Suppressor macrophage (primary cell): ENCODE data around the gene MROH8.
"Not testable (repeated sequence)": the region's sequence is repeated elsewhere in the genome, so short reads cannot be mapped to it uniquely, and the experiment has no call there.

Experiments used
- DNase-seq, 4 experiments: peaks; one replicate each; pipeline ENCODE4 v3.0.0-alpha.2; 2020 to 2022

Gene MROH8

DNA sequence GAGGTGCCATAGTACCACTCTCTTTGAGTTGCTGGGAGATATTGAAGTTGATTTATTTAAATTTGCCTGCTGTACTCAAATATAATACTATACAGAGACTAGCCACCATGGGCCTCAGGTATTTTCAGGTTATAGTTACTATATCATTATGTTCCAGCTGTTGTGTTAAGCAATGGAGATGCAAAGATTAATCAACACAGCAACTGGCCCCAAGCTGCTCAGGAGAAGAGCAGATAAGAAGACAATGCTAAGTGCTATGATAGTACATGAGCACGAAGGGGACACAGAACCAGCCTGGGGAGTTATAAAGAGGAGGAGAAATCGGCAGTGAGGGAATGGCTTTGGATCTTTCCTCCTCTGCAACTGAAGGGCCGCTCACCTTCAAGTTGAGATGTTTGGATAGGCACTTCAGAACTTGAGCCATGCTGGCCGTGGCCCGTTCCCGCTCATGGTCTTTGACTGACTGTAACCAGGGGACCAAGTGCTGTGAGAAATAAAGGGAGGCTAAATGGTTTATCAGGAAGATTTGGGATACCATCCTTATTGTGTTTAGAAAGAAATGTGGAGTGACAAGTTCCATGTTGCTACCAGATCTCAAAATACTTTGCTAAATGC is 24.6 kb downstream of the MROH8 start:
- no peak for DNase-seq

DNA sequence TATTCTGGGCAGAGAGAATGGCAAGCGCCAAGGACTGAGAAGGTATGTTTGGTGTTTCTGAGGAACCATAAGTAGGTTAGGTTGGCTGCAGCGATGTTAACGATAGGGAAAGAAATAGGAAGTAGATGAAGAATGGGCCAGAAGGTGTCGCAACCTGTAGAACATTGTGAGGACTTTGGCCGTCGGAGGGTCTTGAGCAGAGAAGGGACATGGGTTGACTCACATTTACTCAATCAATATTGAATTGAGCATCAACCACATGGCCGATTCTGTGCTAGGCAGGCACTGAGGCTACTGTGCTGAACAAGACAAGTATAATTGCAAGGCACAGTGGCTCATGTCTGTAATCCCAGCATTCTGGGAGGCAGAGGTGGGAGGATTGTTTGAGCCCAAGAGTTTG is 27.1 kb downstream of the MROH8 start:
- no peak for DNase-seq

DNA sequence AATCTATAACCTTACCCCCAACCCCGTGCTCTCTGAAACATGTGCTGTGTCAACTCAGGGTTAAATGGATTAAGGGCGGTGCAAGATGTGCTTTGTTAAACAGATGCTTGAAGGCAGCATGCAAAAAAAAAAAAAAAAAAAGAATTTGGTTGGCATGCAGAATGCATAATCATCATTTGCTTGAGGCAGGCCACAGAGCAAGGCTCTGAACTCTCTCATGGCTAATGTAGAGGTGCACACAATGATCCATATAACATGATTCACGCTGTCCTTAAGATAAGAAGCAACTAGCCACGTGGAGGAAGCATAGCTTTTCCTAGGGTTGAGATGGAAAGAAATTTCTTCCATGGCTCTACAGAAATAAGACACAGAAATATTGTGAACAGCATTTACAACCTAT is 27.8 kb downstream of the MROH8 start:
- DNase-seq: no peak

DNA sequence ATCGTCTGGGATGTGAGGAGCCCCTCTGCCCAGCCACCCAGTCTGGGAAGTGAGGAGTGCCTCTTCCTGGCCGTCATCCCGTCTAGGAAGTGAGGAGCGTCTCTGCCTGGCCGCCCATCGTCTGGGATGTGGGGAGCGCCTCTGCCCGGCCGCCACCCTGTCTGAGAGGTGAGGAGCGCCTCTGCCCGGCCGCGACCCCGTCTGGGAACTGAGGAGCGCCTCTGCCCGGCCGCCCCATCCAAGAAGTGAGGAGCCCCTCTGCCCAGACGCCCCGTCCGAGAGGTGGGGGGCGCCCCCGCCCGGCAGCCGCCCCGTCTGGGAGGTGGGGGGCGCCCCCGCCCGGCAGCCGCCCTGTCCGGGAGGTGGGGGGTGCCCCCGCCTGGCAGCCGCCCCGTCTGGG is 28.5 kb downstream of the MROH8 start:
- DNase-seq: not testable (repeated sequence)

DNA sequence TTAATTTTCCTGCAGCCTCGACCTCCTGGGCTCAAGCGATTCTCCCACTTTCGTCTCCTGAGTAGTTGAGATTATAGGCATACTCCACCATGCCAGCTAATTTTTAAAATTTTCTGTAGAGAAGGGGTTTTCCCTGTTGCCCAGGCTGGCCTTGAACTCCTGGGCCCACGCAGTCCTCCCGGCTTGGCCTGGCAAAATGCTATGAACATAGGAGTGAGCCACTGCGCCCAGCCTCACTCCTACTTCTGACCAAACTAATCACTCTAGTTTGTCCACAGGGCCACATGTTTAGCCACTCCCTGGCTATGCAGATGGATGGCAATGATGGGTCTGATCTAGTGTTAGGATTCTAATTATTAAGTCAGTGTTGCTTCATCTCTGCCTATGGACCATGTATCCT is 32.1 kb downstream of the MROH8 start:
- DNase-seq: no peak

DNA sequence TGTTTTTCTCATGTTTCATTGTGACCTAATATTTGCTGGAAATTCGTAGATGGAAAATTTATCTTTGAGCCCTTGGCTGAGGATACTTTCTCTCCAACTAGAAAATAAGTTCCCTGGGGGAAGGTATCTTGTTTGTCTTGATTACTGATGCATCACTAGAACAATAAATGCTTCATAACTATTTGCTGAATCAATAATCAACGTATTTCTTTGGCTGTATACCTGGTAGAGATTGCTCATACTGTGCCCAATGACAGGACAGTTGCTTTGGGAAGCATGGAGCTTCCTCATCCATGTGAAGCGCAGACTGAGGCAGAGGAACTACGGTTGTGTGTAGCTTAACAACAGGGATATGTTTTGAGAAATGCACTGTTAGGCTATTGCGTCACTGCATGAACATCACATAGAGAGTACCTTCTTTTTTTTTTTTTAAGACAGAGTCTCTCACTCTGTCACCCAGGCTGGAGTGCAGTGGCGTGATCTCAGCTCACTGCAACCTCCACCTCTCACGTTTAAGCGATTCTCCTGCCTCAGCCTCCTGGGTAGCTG is 34.4 kb downstream of the MROH8 start:
- peak; percentile 54 to 68 (median 60) for DNase-seq

DNA sequence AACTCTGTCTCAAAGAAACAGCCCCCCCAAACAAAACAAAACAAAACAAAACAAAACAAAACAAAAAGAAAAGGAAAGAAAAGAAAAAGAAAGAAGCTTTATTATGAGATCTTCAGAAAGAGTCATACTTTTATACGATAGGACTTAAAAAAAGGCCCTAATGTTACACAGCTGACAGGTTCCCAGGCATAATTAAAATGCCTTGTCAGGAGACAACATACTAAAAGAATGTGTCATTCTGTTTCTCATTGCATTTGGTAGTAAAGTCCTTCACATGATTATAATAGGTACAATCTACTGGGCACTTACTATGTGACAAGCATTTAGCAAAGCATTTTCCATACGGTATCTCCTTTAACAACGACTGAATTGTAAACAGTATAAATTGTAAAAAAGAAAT is 36.6 kb downstream of the MROH8 start:
- DNase-seq: no peak

DNA sequence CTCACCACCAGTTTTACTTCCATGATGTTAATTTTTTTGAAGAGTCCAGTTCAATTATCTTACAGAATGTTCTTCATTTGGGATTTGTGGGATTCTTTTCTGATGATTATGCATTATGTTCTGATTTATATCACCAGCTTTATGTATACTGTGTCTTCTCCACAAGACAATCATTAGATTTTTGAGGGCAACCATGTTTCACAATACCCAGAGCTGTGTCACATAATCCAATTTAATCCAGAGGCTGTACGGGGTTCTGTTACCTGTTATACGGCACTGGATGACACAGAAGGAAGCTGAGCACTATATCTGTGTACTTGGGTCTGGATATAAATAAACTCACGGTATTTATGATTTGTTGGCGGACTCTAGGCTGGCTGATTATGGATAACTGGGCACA is 41.8 kb downstream of the MROH8 start:
- no peak for DNase-seq

DNA sequence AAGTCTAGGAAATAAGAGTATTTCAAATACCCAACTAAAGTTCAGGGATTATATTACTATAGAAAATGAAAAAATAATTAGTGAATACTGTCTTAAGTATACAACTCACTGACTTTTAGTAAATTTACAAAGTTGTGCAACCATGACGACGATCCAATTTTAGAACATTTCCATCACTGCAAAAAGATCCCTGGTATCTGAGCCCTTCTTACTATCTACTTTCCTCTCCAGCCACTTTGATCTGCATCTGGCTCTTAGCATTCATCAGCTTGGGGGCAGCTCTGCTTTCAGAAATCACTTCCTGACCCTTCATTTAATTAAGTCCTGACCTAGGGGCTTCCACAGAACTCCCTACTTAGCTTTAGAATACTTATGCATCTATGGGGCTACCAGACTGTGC is 45.4 kb downstream of the MROH8 start:
- no peak for DNase-seq

DNA sequence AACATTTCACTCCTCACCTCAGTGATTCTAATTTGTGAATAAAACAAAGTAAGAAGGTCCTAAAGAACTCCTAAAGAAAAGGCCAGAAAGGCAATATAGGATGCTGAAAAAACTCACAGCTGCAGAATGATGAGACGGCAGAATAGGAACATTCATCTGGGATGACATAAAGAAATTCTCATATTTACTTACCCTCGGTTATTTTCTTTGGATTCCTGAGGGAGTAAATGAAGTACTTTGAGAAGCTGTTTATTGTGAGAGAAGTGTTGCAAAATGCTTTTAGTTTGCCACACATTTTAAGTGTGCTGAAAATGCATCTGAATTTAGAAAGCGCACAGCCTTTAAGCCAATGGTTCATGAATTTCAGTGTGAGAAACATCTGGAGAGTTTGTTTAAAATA is 47.9 kb downstream of the MROH8 start:
- DNase-seq: no peak

DNA sequence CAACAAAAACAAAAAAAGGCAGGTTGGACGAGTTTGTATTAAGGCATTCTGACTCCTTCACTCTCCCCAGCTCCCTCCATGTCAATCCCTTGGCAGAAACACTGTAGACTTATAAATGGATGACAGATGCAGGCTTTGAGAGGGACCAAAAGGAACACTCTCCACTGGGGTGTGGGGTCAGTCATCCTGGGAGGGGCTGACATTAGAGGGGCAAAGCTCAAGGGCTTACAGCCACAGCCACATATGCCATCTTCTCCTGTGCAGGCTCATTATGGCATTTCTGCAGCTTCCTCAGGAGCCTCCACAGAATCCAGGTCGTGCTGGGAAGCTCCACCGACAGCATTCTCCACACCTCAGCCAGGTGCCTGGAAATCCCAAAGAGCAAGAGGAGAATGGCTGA is 50.5 kb downstream of the MROH8 start:
- DNase-seq: no peak

DNA sequence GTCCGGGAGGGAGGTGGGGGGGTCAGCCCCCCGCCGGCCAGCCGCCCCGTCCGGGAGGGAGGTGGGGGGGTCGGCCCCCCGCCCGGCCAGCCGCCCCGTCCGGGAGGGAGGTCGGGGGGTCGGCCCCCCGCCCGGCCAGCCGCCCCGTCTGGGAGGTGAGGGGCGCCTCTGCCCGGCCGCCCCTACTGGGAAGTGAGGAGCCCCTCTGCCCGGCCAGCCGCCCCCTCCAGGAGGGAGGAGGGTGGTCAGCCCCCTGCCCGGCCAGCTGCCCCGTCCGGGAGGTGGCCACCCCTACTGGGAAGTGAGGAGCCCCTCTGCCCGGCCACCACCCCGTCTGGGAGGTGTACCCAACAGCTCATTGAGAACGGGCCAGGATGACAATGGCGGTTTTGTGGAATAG is 53.1 kb downstream of the MROH8 start:
- not testable (repeated sequence) for DNase-seq

DNA sequence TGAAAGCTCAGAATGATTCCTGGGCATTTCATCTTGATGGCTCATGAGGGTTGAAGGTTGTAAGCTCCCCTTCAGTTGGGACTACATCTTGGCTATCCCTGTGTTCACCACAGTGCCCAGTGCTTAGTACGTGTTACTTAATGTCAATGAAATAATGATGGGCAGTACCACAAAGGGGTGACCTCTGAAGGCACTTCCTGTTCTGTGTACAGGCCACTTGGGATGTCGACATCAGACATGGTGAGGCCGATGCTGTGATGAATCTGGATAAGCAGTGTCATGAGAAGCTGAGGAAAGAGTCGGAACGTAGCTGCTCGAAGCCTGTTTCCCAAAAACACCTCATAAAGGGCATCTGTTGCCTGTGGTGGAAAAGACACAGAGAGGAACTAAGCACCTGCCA is 55.9 kb downstream of the MROH8 start:
- DNase-seq: peak; percentile 79 to 91 (median 82)

DNA sequence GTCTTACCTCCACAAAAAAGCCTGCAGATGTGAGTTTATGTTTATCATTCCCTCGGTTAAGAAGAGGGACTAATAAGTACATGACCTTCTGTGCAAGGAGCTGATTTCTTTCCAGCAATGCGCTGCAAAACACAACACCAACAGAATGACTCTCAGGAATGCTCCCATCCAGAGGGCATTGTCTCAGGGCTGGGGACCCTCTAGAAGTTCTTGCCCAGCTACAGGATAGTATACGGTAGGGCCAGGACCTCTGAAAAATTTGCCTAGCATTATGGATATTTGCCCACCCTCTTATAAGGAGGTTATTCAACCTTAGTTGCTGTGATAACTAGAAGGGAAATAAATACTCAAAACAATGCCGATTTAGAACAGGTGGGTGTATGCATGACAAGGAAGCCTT is 58.9 kb downstream of the MROH8 start:
- DNase-seq: no peak

DNA sequence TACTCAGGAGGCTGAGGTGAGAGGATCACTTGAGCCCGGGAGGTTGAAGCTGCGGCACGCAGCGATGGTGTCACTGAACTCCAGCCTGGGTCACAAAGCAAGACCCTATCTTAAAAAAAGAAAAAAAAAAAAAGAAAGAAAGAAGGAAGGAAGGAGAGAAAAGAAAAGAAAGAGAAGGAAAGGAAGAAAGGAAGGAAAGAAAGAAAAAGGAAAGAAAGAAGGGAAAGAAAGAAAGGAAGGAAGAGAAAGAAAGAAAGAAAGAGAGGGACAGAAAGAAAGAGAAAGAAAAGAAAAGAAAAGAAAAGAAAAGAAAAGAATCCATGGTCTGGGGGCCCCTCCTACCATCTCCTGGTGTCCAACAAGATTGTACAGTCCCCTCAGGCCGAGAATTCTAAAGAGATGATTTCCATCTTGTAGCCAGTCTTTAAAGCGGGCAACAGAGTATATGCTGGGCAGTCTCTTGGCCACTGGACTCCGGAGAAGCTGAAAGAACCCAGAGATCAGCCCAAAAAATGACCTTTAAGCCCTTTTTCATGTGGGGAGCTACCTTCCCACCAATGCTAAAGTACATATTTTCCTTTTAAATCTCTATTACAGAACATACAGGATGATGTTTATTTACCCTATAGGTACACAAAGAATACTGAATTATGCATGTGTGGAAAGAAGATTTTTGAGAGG is 59.9 kb downstream of the MROH8 start:
- DNase-seq: no peak

DNA sequence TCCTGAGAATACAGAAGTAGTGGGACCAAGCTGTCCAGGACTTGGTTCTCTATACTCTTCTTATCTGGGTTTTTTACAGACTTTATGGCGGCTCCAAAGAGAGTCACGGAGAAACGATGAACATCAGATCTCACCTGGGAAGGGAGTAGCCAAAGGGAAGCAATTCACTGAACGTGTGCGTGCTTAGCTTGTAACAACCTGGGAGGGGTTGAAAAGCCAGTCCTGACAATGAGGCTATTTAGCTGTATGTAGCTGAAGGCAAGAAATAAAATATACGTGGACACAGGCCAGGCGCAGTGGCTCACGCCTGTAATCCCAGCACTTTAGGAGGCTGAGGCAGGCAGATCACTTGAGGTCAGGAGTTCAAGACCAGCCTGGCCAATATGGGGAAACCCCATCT is 65.3 kb downstream of the MROH8 start:
- no peak for DNase-seq

DNA sequence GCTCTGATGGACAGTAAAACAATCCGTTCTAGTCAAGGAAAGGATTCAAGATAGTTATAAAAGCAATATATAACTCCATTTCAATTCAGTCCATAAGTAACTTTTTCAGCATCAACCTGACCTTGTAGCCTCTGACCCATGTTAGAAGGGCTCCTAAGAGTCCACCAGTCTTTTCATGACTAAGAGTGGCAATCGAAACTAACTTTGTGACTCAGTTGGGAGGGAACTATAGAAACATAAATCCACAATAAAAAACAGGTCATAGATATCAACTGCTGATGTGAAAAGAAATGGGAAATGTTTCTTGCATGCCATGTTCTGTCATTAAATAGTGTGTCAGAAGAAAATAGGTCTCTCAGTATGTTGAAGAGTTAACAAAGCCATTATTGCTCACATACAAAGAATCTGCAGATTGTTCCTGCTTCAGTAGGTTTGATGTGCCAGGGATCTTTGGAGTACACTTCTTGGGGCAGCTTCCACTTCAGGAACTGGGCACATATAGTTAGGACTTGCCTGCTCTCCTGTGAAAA is 67.4 kb downstream of the MROH8 start:
- no peak for DNase-seq

DNA sequence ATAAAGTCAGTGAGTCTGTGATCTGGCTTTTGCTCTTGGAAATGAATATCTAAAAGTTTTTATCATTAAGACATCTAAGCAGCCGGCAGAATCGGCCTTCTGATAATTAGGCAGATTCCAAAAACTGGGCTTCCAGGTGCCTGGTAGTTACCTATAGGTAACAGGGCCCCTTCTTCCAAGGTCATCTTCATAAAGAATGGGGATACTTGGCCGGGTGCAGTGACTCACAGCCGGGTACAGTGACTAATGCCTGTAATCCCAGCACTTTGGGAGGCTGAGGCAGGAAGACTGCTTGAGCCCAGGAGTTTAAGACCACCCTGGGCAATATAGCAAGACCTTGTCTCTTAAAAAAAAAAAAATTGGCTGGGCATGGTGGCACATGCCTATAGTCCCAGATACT is 70.7 kb downstream of the MROH8 start:
- no peak for DNase-seq

DNA sequence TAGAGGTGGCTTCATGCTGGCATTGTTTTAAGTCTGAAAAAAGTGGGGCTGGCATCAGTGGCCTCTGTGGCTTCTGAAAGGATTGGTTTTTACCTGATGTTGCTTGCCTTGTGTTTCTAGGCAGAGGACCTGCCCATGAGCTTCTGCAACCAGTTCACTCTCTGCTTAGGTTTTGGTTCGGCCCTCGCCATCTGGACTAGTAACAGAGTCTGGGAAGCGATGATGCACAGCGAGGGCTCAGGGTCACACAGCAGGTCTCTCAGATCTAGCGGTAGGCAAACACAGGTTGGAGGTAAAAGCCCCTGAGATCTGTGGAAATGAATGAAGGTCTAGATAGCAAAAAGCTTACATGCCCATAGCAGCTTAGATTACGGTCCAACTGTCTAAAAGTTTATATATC is 76.8 kb downstream of the MROH8 start:
- DNase-seq: no peak

DNA sequence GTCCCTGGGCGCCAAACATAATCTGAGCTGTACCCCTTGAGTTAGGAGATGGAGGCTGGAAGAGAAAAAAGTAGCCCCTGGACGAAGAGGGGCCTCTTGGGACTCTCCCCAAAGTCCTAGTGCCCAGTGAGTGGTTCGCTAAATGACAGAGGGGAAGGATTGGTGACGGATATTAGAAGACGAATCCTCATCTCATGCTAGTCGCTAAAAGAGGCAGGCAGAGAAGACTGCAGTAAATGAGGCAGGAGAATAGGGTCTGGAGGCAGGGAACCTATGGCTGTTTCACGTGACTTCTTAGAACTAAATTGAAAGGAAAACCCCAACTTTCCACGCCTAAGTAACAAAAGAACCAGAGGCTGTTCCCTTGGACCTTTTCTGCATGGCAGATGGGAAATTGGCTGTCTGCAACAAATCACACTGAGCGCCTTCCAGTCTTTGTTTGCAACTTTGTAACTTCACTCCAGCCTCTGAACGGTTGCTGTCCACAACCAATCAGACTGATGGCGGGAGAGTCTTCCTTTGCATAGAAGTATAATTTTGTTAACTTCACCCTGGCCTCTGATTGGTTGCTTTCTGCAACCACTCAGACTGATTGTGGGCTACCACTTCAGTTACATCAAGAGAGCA is 82.8 kb downstream of the MROH8 start:
- no peak for DNase-seq

DNA sequence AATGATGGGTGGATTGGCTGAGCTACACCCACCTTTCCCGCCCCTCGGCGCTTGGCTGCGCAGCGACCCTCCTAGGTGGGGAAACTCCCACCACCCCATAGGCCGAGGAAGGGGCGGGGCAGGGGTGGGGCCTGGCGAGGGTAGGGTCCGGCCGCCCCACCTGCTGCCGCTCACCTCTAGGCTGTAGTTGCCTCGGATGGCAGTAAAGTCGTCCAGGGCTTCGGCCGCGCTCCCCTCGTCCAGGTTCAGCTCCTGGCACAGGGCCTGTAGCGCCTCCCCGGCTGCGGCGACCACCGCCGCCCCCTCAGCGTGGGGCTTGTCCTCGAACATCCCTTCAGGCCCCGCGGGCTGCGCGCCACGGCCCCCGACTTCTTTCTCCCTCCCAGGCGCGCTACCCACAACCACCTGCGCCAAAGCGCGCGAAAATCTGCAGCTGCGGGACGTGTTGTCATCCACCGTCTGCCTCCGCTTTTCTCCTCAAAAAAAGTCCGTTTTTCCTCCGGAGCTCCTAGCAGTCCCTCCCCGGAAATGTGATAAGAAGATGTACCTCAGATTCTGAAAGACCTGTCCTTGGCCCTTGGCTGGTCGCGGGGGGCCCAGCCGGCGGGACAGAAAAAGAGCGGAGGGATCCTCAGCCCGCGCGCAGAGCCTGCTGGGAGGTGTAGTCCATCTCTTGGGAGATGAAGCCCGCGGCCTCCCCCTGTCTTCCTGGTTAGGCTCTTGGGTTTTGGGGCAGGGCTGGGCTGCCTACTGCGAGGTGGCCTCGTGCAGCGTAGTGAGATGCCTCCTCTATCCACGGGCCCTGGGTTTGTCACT is 83.5 kb downstream of the MROH8 start, which contains the start of gene RBL1:
RBL1 (minus strand) TSS at position 399 of the 816 bp plus-strand sequence; CDS start at position 330, 69 bp downstream.
- peak; percentile 77 to 91 (median 86) for DNase-seq

DNA sequence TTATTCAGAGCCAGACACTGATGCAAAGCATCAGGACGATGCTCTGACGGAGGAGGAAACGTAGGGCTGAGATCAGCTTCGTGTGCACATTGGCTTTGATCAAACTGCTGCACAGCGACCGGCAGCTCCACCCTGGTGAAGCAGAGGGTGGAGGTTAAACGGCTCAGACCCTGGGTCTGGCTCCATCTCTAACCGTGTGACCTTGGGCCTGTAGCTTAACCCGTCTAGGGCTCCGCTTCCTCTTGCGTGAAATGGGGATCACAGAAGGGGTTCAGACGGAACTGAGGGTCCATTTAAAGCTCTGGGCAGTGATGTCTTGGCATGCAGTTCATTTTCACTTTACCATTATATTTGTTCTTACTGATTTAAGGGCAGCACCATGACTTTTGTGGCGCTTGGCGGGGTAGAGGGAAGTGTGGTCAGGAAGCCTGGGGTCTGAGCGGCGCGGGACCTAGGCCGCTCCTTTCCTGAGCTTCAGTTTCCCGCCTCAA is 84.2 kb downstream of the MROH8 start:
- peak; percentile 24 to 51 (median 40) for DNase-seq
